Measurements from ENCODE around the gene ZBTB32.

Gene ZBTB32

DNA sequence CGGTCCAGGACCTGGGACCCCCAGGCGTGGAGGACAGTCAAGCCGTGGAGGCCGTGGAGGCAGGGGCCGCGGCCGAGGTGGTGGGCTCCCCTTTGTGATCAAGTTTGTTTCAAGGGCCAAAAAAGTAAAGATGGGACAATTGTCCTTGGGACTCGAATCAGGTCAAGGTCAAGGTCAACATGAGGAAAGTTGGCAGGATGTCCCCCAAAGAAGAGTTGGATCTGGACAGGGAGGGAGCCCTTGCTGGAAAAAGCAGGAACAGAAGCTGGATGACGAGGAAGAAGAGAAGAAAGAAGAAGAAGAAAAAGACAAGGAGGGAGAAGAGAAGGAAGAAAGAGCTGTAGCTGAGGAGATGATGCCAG is 15.8 kb downstream of the ZBTB32 start (continued):
- no peak for TF ChIP-seq ZNF518A (tag by site-specific recombination; conservative IDR thresholded peaks at IDR 0.05; ENCODE audit: low read depth)
- no peak for TF ChIP-seq ZNF571 (tag by site-specific recombination; IDR thresholded peaks at IDR 0.05)

GRCh38 chr19:35720648-35721047 is 16.3 kb downstream of the ZBTB32 start:
- ChIA-PET POLR2A (interaction anchor here (1.3 to 13.6 kb wide), 4 partner anchors 17 to 163 kb away, joined by 3 to 204 read pairs (median 4); partner anchors contain the start of gene LIN37), CTCF (interaction anchor here (1.0 kb wide), 1 partner anchor 10 kb away, joined by 3 read pairs; no protein-coding TSS in a partner anchor)
- peaks cover 20% of the 10 kb centered on the region for H3K4me1 ChIP-seq (ENCODE audit: control insufficient read depth, insufficient read depth, low read length)
- TF ChIP-seq GLIS2 (tag by site-specific recombination; IDR thresholded peaks at IDR 0.05) (peak; percentile 58), ZNF16 (tag by site-specific recombination; IDR thresholded peaks at IDR 0.05; ENCODE audit: low read depth) (no peak)
- H3K27ac ChIP-seq (ENCODE audit: extremely low read depth, low read depth, low read length) = no peak overlapping the region
- H3K9me3 ChIP-seq (ENCODE audit: control insufficient read depth, insufficient read depth, low read depth, low read length) = no peaks in the 10 kb centered on the region
- peaks cover 62 to 63% of the 10 kb centered on the region in 2 experiments for H3K36me3 ChIP-seq (ENCODE audit: control insufficient read depth in 2 of 2, insufficient read depth in 1 of 2, low read length in 2 of 2)
- no peak overlapping the region for H3K4me3 ChIP-seq (ENCODE audit: low read depth, low read length)

DNA sequence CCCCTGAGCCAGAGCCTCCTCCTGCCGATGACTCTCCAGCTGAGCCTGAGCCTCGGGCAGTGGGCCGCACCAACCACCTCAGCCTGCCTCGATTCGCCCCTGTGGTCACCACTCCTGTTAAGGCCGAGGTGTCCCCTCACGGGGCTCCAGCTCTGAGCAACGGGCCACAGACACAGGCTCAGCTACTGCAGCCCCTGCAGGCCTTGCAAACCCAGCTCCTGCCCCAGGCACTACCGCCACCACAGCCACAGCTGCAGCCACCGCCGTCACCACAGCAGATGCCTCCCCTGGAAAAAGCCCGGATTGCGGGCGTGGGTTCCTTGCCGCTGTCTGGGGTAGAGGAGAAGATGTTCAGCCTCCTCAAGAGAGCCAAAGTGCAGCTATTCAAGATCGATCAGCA is 17.0 kb downstream of the ZBTB32 start:
- ChIA-PET POLR2A (interaction anchor here (0.9 to 13.6 kb wide), 4 partner anchors 16 to 163 kb away, joined by 3 to 204 read pairs (median 6); partner anchors contain the start of gene LIN37), CTCF (interaction anchor here (0.6 to 1.0 kb wide), 4 partner anchors 10 to 338 kb away, joined by 3 to 4 read pairs (median 3); no protein-coding TSS in a partner anchor)
- Histone ChIP-seq H3K4me3 (ENCODE audit: low read depth, low read length) (no peak overlapping the region), H3K27ac (ENCODE audit: extremely low read depth, low read depth, low read length) (no peak overlapping the region; the same call in 1 of the 2 replicates), H3K9me3 (ENCODE audit: control insufficient read depth, insufficient read depth, low read depth, low read length) (no peaks in the 10 kb centered on the region), H3K36me3 (ENCODE audit: control insufficient read depth in 2 of 2, insufficient read depth in 1 of 2, low read length in 2 of 2) (peaks cover 69 to 70% of the 10 kb centered on the region in 2 experiments), H3K4me1 (ENCODE audit: control insufficient read depth, insufficient read depth, low read length) (peaks cover 13% of the 10 kb centered on the region)
- TF ChIP-seq ZNF530 (tag by site-specific recombination; IDR thresholded peaks at IDR 0.05; ENCODE audit: low read depth) (no peak), ZNF324 (tag by site-specific recombination; IDR thresholded peaks at IDR 0.05) (no peak), ZNF830 (tag by site-specific recombination; IDR thresholded peaks at IDR 0.05; ENCODE audit: low read depth) (no peak), ZNF776 (tag by site-specific recombination; IDR thresholded peaks at IDR 0.05; ENCODE audit: borderline replicate concordance) (no peak), ZNF654 (tag by site-specific recombination; IDR thresholded peaks at IDR 0.05; ENCODE audit: low read depth) (no peak), ZNF19 (tag by site-specific recombination; IDR thresholded peaks at IDR 0.05; ENCODE audit: low read depth) (no peak), ZNF112 (tag by site-specific recombination; IDR thresholded peaks at IDR 0.05) (no peak), ZFP3 (tag by site-specific recombination; IDR thresholded peaks at IDR 0.05; ENCODE audit: low read depth) (no peak), ZNF777 (tag by site-specific recombination; IDR thresholded peaks at IDR 0.05; ENCODE audit: borderline replicate concordance) (no peak), SP7 (tag by site-specific recombination; IDR thresholded peaks at IDR 0.05) (no peak), ZNF146 (tag by site-specific recombination; IDR thresholded peaks at IDR 0.05) (no peak), IKZF3 (tag by site-specific recombination; IDR thresholded peaks at IDR 0.05) (no peak), ZNF513 (tag by site-specific recombination; IDR thresholded peaks at IDR 0.05) (no peak), GLIS2 (tag by site-specific recombination; IDR thresholded peaks at IDR 0.05) (no peak), ZNF114 (tag by site-specific recombination; IDR thresholded peaks at IDR 0.05) (no peak)
- TF ChIP-seq, protein P1, sequence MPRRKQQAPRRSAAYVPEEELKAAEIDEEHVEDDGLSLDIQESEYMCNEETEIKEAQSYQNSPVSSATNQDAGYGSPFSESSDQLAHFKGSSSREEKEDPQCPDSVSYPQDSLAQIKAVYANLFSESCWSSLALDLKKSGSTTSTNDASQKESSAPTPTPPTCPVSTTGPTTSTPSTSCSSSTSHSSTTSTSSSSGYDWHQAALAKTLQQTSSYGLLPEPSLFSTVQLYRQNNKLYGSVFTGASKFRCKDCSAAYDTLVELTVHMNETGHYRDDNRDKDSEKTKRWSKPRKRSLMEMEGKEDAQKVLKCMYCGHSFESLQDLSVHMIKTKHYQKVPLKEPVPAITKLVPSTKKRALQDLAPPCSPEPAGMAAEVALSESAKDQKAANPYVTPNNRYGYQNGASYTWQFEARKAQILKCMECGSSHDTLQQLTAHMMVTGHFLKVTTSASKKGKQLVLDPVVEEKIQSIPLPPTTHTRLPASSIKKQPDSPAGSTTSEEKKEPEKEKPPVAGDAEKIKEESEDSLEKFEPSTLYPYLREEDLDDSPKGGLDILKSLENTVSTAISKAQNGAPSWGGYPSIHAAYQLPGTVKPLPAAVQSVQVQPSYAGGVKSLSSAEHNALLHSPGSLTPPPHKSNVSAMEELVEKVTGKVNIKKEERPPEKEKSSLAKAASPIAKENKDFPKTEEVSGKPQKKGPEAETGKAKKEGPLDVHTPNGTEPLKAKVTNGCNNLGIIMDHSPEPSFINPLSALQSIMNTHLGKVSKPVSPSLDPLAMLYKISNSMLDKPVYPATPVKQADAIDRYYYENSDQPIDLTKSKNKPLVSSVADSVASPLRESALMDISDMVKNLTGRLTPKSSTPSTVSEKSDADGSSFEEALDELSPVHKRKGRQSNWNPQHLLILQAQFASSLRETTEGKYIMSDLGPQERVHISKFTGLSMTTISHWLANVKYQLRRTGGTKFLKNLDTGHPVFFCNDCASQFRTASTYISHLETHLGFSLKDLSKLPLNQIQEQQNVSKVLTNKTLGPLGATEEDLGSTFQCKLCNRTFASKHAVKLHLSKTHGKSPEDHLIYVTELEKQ (tag by site-specific recombination; IDR thresholded peaks at IDR 0.05; ENCODE audit: borderline replicate concordance) = no peak
- TF ChIP-seq, protein P2, sequence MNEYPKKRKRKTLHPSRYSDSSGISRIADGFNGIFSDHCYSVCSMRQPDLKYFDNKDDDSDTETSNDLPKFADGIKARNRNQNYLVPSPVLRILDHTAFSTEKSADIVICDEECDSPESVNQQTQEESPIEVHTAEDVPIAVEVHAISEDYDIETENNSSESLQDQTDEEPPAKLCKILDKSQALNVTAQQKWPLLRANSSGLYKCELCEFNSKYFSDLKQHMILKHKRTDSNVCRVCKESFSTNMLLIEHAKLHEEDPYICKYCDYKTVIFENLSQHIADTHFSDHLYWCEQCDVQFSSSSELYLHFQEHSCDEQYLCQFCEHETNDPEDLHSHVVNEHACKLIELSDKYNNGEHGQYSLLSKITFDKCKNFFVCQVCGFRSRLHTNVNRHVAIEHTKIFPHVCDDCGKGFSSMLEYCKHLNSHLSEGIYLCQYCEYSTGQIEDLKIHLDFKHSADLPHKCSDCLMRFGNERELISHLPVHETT (tag by site-specific recombination; IDR thresholded peaks at IDR 0.05) = no peak

All from HEK293 (cell line).